ENCODE measurements around the gene KLK7.

Gene KLK7

GRCh38 chr19:51015691-51016267 lies 32.1 kb upstream of the KLK7 start:
- TF ChIP-seq TAF1 (IDR thresholded peaks at IDR 0.05; ENCODE audit: low read depth) (no peak), USF1 (IDR thresholded peaks at IDR 0.05) (no peak), TEAD4 (IDR thresholded peaks at IDR 0.05) (no peak), TCF12 (IDR thresholded peaks at IDR 0.05; ENCODE audit: low read depth) (no peak), ZBTB7A (IDR thresholded peaks at IDR 0.05; ENCODE audit: low read depth) (no peak), CEBPB (IDR thresholded peaks at IDR 0.05) (no peak), RAD21 (IDR thresholded peaks at IDR 0.05; ENCODE audit: low read depth) (no peak)

- no peak for TF ChIP-seq CEBPB (IDR thresholded peaks at IDR 0.05)
- no peak for TF ChIP-seq USF1 (IDR thresholded peaks at IDR 0.05)
- no peak for TF ChIP-seq FOXM1 (IDR thresholded peaks at IDR 0.05; ENCODE audit: borderline replicate concordance, low read depth)
- no peak for TF ChIP-seq MAX (IDR thresholded peaks at IDR 0.05)
- no peak for TF ChIP-seq ZBTB7A (IDR thresholded peaks at IDR 0.05; ENCODE audit: low read depth)
- no peak for TF ChIP-seq TEAD4 (IDR thresholded peaks at IDR 0.05)
- TF ChIP-seq TCF12 (IDR thresholded peaks at IDR 0.05; ENCODE audit: low read depth): no peak
- TF ChIP-seq CREB1 (IDR thresholded peaks at IDR 0.05; ENCODE audit: low read depth): no peak
- TF ChIP-seq YY1 (IDR thresholded peaks at IDR 0.05; ENCODE audit: low read depth): no peak
- no peak for TF ChIP-seq REST (IDR thresholded peaks at IDR 0.05; ENCODE audit: low read depth)
- no peak for TF ChIP-seq EP300 (IDR thresholded peaks at IDR 0.05; ENCODE audit: borderline replicate concordance)
Measured at GRCh38 chr19:51014242-51014641, 30.5 kb upstream of the KLK7 start.

GRCh38 chr19:51012661-51013190 lies 29.0 kb upstream of the KLK7 start:
- TF ChIP-seq NFIC (IDR thresholded peaks at IDR 0.05) (no peak), YY1 (IDR thresholded peaks at IDR 0.05; ENCODE audit: low read depth) (no peak), CEBPB (IDR thresholded peaks at IDR 0.05) (no peak), ZBTB7A (IDR thresholded peaks at IDR 0.05; ENCODE audit: low read depth) (no peak), TEAD4 (IDR thresholded peaks at IDR 0.05) (no peak), EGR1 (IDR thresholded peaks at IDR 0.05) (no peak), CREB1 (IDR thresholded peaks at IDR 0.05; ENCODE audit: low read depth) (no peak), EP300 (IDR thresholded peaks at IDR 0.05; ENCODE audit: borderline replicate concordance) (no peak), TCF12 (IDR thresholded peaks at IDR 0.05; ENCODE audit: low read depth) (no peak), MAX (IDR thresholded peaks at IDR 0.05) (no peak), REST (IDR thresholded peaks at IDR 0.05; ENCODE audit: low read depth) (no peak), USF1 (IDR thresholded peaks at IDR 0.05) (no peak), RAD21 (IDR thresholded peaks at IDR 0.05; ENCODE audit: low read depth) (no peak), FOXM1 (IDR thresholded peaks at IDR 0.05; ENCODE audit: borderline replicate concordance, low read depth) (no peak), TAF1 (IDR thresholded peaks at IDR 0.05; ENCODE audit: low read depth) (no peak)

- TF ChIP-seq TAF1 (IDR thresholded peaks at IDR 0.05; ENCODE audit: low read depth) (no peak), CREB1 (IDR thresholded peaks at IDR 0.05; ENCODE audit: low read depth) (no peak), TCF12 (IDR thresholded peaks at IDR 0.05; ENCODE audit: low read depth) (no peak), CEBPB (IDR thresholded peaks at IDR 0.05) (no peak), YY1 (IDR thresholded peaks at IDR 0.05; ENCODE audit: low read depth) (no peak), NFIC (IDR thresholded peaks at IDR 0.05) (no peak), RAD21 (IDR thresholded peaks at IDR 0.05; ENCODE audit: low read depth) (no peak), EP300 (IDR thresholded peaks at IDR 0.05; ENCODE audit: borderline replicate concordance) (no peak), ZBTB7A (IDR thresholded peaks at IDR 0.05; ENCODE audit: low read depth) (no peak), USF1 (IDR thresholded peaks at IDR 0.05) (no peak), FOXM1 (IDR thresholded peaks at IDR 0.05; ENCODE audit: borderline replicate concordance, low read depth) (no peak), MAX (IDR thresholded peaks at IDR 0.05) (no peak), EGR1 (IDR thresholded peaks at IDR 0.05) (no peak), TEAD4 (IDR thresholded peaks at IDR 0.05) (no peak), REST (IDR thresholded peaks at IDR 0.05; ENCODE audit: low read depth) (no peak)
Measured at GRCh38 chr19:51010066-51010795, 26.5 kb upstream of the KLK7 start.

All from Ishikawa (cell line).